ENCODE data around the gene EEF2KMT. TPM values are rescaled to one million over a fixed set of nuclear protein-coding genes. Genes with fewer than 3 reads are reported as not detected.
"Not testable (repeated sequence)": the region's sequence is repeated elsewhere in the genome, so short reads cannot be mapped to it uniquely, and the experiment has no call there.

EEF2KMT gene
- total RNA-seq, 2 experiments from 2014 or later = 2.2 to 2.5 TPM

DNA sequence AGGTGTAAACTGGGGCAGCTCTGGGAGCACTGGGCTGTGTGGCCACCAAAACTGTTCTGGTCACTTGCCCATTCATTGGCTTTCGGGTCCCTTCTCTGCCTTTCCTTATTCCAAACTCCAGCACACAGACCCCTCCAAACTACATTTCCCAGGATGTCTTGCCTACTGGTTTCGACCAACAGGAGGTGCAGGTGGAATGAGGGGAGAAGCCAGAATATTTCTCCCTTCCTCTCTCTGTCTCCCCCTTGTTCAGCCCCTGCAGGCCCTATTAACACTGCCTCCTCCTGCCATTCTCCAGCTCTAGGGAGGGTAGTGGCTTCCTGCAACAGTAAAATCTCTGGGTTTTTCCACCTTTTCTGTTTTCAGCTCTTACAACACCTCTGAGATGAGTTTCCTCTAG, 50.7 kb downstream of the EEF2KMT start:
- TF ChIP-seq, protein P1, sequence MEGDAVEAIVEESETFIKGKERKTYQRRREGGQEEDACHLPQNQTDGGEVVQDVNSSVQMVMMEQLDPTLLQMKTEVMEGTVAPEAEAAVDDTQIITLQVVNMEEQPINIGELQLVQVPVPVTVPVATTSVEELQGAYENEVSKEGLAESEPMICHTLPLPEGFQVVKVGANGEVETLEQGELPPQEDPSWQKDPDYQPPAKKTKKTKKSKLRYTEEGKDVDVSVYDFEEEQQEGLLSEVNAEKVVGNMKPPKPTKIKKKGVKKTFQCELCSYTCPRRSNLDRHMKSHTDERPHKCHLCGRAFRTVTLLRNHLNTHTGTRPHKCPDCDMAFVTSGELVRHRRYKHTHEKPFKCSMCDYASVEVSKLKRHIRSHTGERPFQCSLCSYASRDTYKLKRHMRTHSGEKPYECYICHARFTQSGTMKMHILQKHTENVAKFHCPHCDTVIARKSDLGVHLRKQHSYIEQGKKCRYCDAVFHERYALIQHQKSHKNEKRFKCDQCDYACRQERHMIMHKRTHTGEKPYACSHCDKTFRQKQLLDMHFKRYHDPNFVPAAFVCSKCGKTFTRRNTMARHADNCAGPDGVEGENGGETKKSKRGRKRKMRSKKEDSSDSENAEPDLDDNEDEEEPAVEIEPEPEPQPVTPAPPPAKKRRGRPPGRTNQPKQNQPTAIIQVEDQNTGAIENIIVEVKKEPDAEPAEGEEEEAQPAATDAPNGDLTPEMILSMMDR (IDR thresholded peaks at IDR 0.05) = no peak

DNA sequence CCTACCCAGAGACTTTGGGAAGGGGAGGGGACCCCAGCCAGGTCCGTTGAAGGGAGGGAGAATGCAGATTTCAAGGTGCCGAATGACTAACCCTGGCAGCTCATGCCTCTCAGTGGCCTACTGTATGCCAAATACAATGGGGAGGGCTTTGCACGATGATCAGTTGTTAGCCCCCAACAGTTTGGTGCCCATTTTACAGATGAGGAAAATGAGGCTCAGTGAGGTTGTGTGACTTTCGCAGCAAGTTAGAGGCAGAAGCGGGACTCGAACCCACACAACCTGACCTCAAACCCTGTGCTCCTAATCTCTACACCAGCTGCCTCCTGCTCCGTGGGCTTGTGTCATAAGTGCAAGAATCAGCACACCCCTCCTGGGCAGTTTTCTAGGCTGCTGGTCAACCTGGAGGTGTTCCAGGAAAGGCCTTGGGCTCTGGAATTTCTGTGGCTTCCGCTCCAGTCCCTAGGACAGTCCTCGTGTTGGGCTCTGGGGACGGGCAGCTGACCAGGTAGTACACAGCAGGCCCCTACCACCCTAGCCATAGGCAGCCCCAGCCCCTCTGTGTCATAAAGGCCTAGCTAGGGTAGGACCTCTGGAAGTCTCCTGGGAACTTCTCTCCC, 52.0 kb downstream of the EEF2KMT start:
- intact Hi-C loops (cut with DNase I, micrococcal nuclease) = no loop called here
- Mint-ChIP-seq H3K4me3 (no peak overlapping the region), H3K4me1 (ENCODE audit: low read depth) (no peaks in the 10 kb centered on the region), H3K36me3 (ENCODE audit: low read depth) (no peaks in the 10 kb centered on the region), H3K27ac (no peak overlapping the region), H3K9me3 (no peaks in the 10 kb centered on the region), H3K27me3 (no peaks in the 10 kb centered on the region)
- H3K36me3 ChIP-seq (ENCODE audit: insufficient read depth, low read length) = no peaks in the 10 kb centered on the region
- H3K4me3 ChIP-seq (ENCODE audit: low read length) = no peak overlapping the region
- no peak for ATAC-seq (ENCODE audit: poor library complexity)
- CTCF ChIA-PET = no interaction called here
- no peaks in the 10 kb centered on the region for H3K4me1 ChIP-seq (ENCODE audit: insufficient read depth, low read length)
- POLR2A ChIA-PET = no interaction called here
- H3K27me3 ChIP-seq (ENCODE audit: control insufficient read depth in 1 of 2, insufficient read depth in 2 of 2, low read length in 2 of 2) = no peaks in the 10 kb centered on the region
- TF ChIP-seq, protein P1 (IDR thresholded peaks at IDR 0.05) = no peak
- H3K9me3 ChIP-seq (ENCODE audit: control insufficient read depth in 1 of 2, insufficient read depth in 1 of 2, low read length in 2 of 2) = no peaks in the 10 kb centered on the region
- no peak overlapping the region for H3K27ac ChIP-seq (ENCODE audit: low read depth in 1 of 2, low read length in 2 of 2)
- DNase-seq = no peak

More for the DNA sequence above, 50.7 kb downstream of the EEF2KMT start:
- intact Hi-C loops (cut with DNase I, micrococcal nuclease) = no loop called here
- DNase-seq (no peak), ATAC-seq (ENCODE audit: poor library complexity) (no peak)
- Mint-ChIP-seq H3K36me3 (ENCODE audit: low read depth) (no peaks in the 10 kb centered on the region), H3K9me3 (no peaks in the 10 kb centered on the region), H3K4me3 (no peak overlapping the region), H3K27me3 (no peaks in the 10 kb centered on the region), H3K4me1 (ENCODE audit: low read depth) (no peaks in the 10 kb centered on the region), H3K27ac (no peak overlapping the region)
- no peaks in the 10 kb centered on the region for H3K27me3 ChIP-seq (ENCODE audit: control insufficient read depth in 1 of 2, insufficient read depth in 2 of 2, low read length in 2 of 2)
- H3K27ac ChIP-seq (ENCODE audit: low read depth in 1 of 2, low read length in 2 of 2) = no peak overlapping the region
- no peaks in the 10 kb centered on the region for H3K9me3 ChIP-seq (ENCODE audit: control insufficient read depth in 1 of 2, insufficient read depth in 1 of 2, low read length in 2 of 2)
- no peaks in the 10 kb centered on the region for H3K4me1 ChIP-seq (ENCODE audit: insufficient read depth, low read length)
- CTCF ChIA-PET = no interaction called here
- no peaks in the 10 kb centered on the region for H3K36me3 ChIP-seq (ENCODE audit: insufficient read depth, low read length)
- H3K4me3 ChIP-seq (ENCODE audit: low read length) = no peak overlapping the region
- POLR2A ChIA-PET = no interaction called here

DNA sequence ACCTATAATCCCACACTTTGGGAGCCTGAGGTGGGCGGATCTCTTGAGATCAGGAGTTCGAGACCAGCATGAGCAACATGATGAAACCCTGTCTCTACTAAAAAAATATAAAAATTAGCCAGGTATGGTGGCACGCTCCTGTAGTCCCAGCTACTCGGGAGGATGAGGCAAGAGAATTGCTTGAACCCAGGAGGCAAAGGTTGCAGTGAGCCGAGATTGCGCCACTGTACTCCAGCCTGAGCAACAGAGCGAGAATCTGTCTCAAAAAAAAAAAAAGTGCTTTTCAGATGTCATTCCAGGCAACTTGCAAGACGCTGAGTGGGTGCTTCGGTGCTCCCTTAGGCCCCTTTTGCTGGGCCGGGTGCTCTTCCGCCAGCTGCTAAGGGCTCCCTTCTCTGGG, 53.0 kb downstream of the EEF2KMT start:
- ATAC-seq (ENCODE audit: poor library complexity); H3K36me3 ChIP-seq (ENCODE audit: insufficient read depth, low read length); H3K27ac ChIP-seq (ENCODE audit: low read depth in 1 of 2, low read length in 2 of 2); POLR2A ChIA-PET; H3K36me3 Mint-ChIP-seq (ENCODE audit: low read depth); H3K4me3 Mint-ChIP-seq; DNase-seq; H3K27me3 Mint-ChIP-seq; H3K9me3 Mint-ChIP-seq; CTCF ChIA-PET; H3K9me3 ChIP-seq (ENCODE audit: control insufficient read depth in 1 of 2, insufficient read depth in 1 of 2, low read length in 2 of 2); H3K27ac Mint-ChIP-seq; intact Hi-C loops (cut with DNase I, micrococcal nuclease); H3K4me3 ChIP-seq (ENCODE audit: low read length); H3K4me1 ChIP-seq (ENCODE audit: insufficient read depth, low read length); H3K4me1 Mint-ChIP-seq (ENCODE audit: low read depth); H3K27me3 ChIP-seq (ENCODE audit: control insufficient read depth in 1 of 2, insufficient read depth in 2 of 2, low read length in 2 of 2): not testable (repeated sequence)

DNA sequence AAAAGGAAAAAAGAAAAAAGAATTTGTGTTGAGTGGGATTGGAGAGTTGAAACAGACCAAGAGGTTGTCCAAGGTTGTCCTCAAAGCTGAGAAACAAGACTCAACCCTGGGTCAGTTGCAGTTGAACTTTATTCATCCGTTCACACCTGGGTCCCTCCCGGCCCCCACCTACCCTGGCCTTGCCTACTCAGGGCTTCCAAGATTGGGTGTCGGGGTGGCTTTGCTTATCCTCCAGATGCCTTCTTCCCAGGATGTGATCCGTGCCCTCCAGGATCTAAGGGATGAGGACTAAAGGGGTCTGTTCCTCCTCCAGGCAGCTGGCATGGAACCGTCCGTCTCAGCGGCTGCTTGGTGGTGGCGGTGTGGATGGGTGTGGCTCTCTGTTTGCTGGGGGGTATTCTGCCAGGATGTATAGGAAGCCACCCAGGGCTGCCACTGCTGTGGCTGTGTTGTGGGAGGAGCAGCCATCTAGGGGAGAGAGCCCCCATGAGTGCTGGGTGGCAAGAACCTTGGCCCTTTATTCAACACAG, 53.5 kb downstream of the EEF2KMT start:
- DNase-seq (no peak), ATAC-seq (ENCODE audit: poor library complexity) (no peak)
- no peaks in the 10 kb centered on the region for H3K27me3 ChIP-seq (ENCODE audit: control insufficient read depth in 1 of 2, insufficient read depth in 2 of 2, low read length in 2 of 2)
- H3K9me3 ChIP-seq (ENCODE audit: control insufficient read depth in 1 of 2, insufficient read depth in 1 of 2, low read length in 2 of 2) = no peaks in the 10 kb centered on the region
- H3K27ac ChIP-seq (ENCODE audit: low read depth in 1 of 2, low read length in 2 of 2) = no peak overlapping the region
- TF ChIP-seq, protein P1 (IDR thresholded peaks at IDR 0.05) = no peak
- Mint-ChIP-seq H3K27me3 (no peaks in the 10 kb centered on the region), H3K4me3 (no peak overlapping the region), H3K9me3 (no peaks in the 10 kb centered on the region), H3K36me3 (ENCODE audit: low read depth) (no peaks in the 10 kb centered on the region), H3K27ac (no peak overlapping the region), H3K4me1 (ENCODE audit: low read depth) (no peaks in the 10 kb centered on the region)
- intact Hi-C loops (cut with DNase I, micrococcal nuclease) = no loop called here
- no peaks in the 10 kb centered on the region for H3K4me1 ChIP-seq (ENCODE audit: insufficient read depth, low read length)
- H3K36me3 ChIP-seq (ENCODE audit: insufficient read depth, low read length) = no peaks in the 10 kb centered on the region
- CTCF ChIA-PET = no interaction called here
- POLR2A ChIA-PET = no interaction called here
- H3K4me3 ChIP-seq (ENCODE audit: low read length) = no peak overlapping the region
